ENCODE results near the gene LRIG1. TPM values are rescaled to one million over a fixed set of nuclear protein-coding genes. Genes with fewer than 3 reads are reported as not detected.

The LRIG1 gene
- total RNA-seq, 1 donor from 2014 or later, result 169 TPM

- peaks cover 91% of the 10 kb centered on the region for H3K4me1 ChIP-seq
- peaks cover 5% of the 10 kb centered on the region for H3K27me3 Mint-ChIP-seq (ENCODE audit: insufficient read depth, low read depth)
- H3K79me2 ChIP-seq (ENCODE audit: low read depth), result peaks cover 100% of the 10 kb centered on the region
- no peaks in the 10 kb centered on the region for H3K9me3 Mint-ChIP-seq
- peaks cover 13% of the 10 kb centered on the region for H3K36me3 Mint-ChIP-seq
- H3K9ac ChIP-seq, result no peak overlapping the region
- H3K9me3 ChIP-seq (ENCODE audit: low read depth), result no peaks in the 10 kb centered on the region
- H4K20me1 ChIP-seq (ENCODE audit: low read depth), result peaks cover 100% of the 10 kb centered on the region
- no peak for TF ChIP-seq EZH2phosphoT487 (IDR thresholded peaks at IDR 0.05)
- TF ChIP-seq EZH2 (IDR thresholded peaks at IDR 0.05), result no peak
- no peak for TF ChIP-seq CTCF (IDR thresholded peaks at IDR 0.05)
- DNase-seq (ENCODE audit: low spot score), result no peak
- H3K4me1 Mint-ChIP-seq, result peaks cover 70% of the 10 kb centered on the region
- H2AFZ ChIP-seq (replicated peaks), result no peak overlapping the region
- peak overlapping the region; percentile 90 for H3K27ac Mint-ChIP-seq
- no peak overlapping the region for H3K4me3 ChIP-seq
- H3F3A ChIP-seq (ENCODE audit: low read depth), result peaks cover 46% of the 10 kb centered on the region
- H3K4me2 ChIP-seq, result peak overlapping the region; percentile 60
- H3K4me3 Mint-ChIP-seq, result peak overlapping the region; percentile 81
- H3K36me3 ChIP-seq, result peaks cover 4% of the 10 kb centered on the region
- H3K27ac ChIP-seq, result peak overlapping the region; percentile 71
- no peaks in the 10 kb centered on the region for H3K27me3 ChIP-seq
Measured at GRCh38 chr3:66442254-66443117, 58.3 kb downstream of the LRIG1 start.

- H3K4me3 Mint-ChIP-seq, result peak overlapping the region; percentile 73
- Histone ChIP-seq H3K4me2 (peak overlapping the region; percentile 60), H3K79me2 (ENCODE audit: low read depth) (peaks cover 100% of the 10 kb centered on the region), H3K9ac (no peak overlapping the region), H3K4me3 (no peak overlapping the region), H3K27me3 (no peaks in the 10 kb centered on the region), H3K9me3 (ENCODE audit: low read depth) (no peaks in the 10 kb centered on the region), H3K4me1 (peaks cover 94% of the 10 kb centered on the region), H3K27ac (no peak overlapping the region), H3K36me3 (no peaks in the 10 kb centered on the region), H4K20me1 (ENCODE audit: low read depth) (peaks cover 100% of the 10 kb centered on the region), H3F3A (ENCODE audit: low read depth) (peaks cover 38% of the 10 kb centered on the region), H2AFZ (replicated peaks) (no peak overlapping the region)
- H3K27ac Mint-ChIP-seq, result peak overlapping the region; percentile 90
- no peak for TF ChIP-seq CTCF (IDR thresholded peaks at IDR 0.05)
- TF ChIP-seq EZH2 (IDR thresholded peaks at IDR 0.05), result no peak
- TF ChIP-seq EZH2phosphoT487 (IDR thresholded peaks at IDR 0.05), result no peak
- H3K4me1 Mint-ChIP-seq, result peaks cover 77% of the 10 kb centered on the region
- peaks cover 17% of the 10 kb centered on the region for H3K36me3 Mint-ChIP-seq
- H3K27me3 Mint-ChIP-seq (ENCODE audit: insufficient read depth, low read depth), result peaks cover 5% of the 10 kb centered on the region
- no peak for DNase-seq (ENCODE audit: low spot score)
- no peaks in the 10 kb centered on the region for H3K9me3 Mint-ChIP-seq
Measured at GRCh38 chr3:66441692-66442091, 59.1 kb downstream of the LRIG1 start.

GRCh38 chr3:66441129-66441528 is 59.7 kb downstream of the LRIG1 start:
- peak overlapping the region; percentile 46 for H3K4me3 Mint-ChIP-seq
- no peak overlapping the region for H3K27ac ChIP-seq

More at GRCh38 chr3:66441129-66441528, 59.7 kb downstream of the LRIG1 start:
- Histone ChIP-seq H3K9me3 (ENCODE audit: low read depth) (no peaks in the 10 kb centered on the region), H2AFZ (replicated peaks) (no peak overlapping the region), H3K27me3 (no peaks in the 10 kb centered on the region), H3K4me3 (no peak overlapping the region), H3K79me2 (ENCODE audit: low read depth) (peaks cover 100% of the 10 kb centered on the region), H3F3A (ENCODE audit: low read depth) (peaks cover 33% of the 10 kb centered on the region), H4K20me1 (ENCODE audit: low read depth) (peaks cover 100% of the 10 kb centered on the region), H3K9ac (no peak overlapping the region), H3K4me1 (peaks cover 89% of the 10 kb centered on the region), H3K36me3 (no peaks in the 10 kb centered on the region), H3K4me2 (no peak overlapping the region)
- Mint-ChIP-seq H3K4me1 (peaks cover 81% of the 10 kb centered on the region), H3K27ac (peak overlapping the region; percentile 48), H3K9me3 (no peaks in the 10 kb centered on the region), H3K27me3 (ENCODE audit: insufficient read depth, low read depth) (peaks cover 5% of the 10 kb centered on the region), H3K36me3 (peaks cover 19% of the 10 kb centered on the region)
- TF ChIP-seq EZH2 (IDR thresholded peaks at IDR 0.05) (no peak), CTCF (IDR thresholded peaks at IDR 0.05) (no peak), EZH2phosphoT487 (IDR thresholded peaks at IDR 0.05) (no peak)
- DNase-seq (ENCODE audit: low spot score), result no peak

Data from neural progenitor cell (in vitro differentiated cells).